Rectal smooth muscle tissue (tissue), 1 donor: Measurements from ENCODE around the gene MPI.
"Not testable (repeated sequence)": the region's sequence is repeated elsewhere in the genome, so short reads cannot be mapped to it uniquely, and the experiment has no call there.

Experiments used
- H3K27ac ChIP-seq: one replicate; pipeline ENCODE4 v1.7.0; 2013; ENCODE audit warnings: low read depth, low read length, inconsistent platforms
- H3K27me3 ChIP-seq: one replicate; pipeline ENCODE4 v1.7.0; 2013; ENCODE audit warnings: low read length; ENCODE audit not compliant: control insufficient read depth, insufficient read depth
- H3K36me3 ChIP-seq: one replicate; pipeline ENCODE4 v1.7.0; 2013; ENCODE audit warnings: low read length; ENCODE audit not compliant: control insufficient read depth, insufficient read depth
- H3K4me1 ChIP-seq: one replicate; pipeline ENCODE4 v1.7.0; 2013; ENCODE audit warnings: low read length; ENCODE audit not compliant: control insufficient read depth, insufficient read depth
- H3K4me3 ChIP-seq: one replicate; pipeline ENCODE4 v1.7.0; 2013; ENCODE audit warnings: low read length
- H3K9ac ChIP-seq: one replicate; pipeline ENCODE4 v1.7.0; 2013; ENCODE audit warnings: low read length

Gene MPI

DNA sequence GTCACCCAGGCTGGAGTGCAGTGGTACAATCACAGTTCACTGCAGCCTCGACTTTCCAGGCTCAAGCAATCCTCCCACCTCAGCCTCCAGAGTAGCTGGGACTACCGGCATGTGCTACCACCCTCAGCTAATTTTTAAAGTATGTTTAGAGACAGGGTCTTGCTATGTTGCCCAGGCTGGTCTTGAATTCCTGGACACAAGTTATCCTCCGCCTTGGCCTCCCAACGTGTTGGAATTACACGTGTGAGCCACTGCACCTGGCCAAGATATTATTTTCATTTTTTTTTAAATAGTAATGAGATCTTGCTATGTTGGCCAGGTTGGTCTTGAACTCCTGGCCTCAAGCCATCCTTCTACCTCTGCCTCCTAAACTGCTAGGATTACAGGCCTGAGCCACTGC lies 4.4 kb upstream of the MPI start:
- H3K27me3 ChIP-seq: no peaks in the 10 kb centered on the region
- no peaks in the 10 kb centered on the region for H3K36me3 ChIP-seq
- peaks cover 7% of the 10 kb centered on the region for H3K4me1 ChIP-seq
- no peak overlapping the region for H3K27ac ChIP-seq
- H3K9ac ChIP-seq: no peak overlapping the region
- H3K4me3 ChIP-seq: no peak overlapping the region

DNA sequence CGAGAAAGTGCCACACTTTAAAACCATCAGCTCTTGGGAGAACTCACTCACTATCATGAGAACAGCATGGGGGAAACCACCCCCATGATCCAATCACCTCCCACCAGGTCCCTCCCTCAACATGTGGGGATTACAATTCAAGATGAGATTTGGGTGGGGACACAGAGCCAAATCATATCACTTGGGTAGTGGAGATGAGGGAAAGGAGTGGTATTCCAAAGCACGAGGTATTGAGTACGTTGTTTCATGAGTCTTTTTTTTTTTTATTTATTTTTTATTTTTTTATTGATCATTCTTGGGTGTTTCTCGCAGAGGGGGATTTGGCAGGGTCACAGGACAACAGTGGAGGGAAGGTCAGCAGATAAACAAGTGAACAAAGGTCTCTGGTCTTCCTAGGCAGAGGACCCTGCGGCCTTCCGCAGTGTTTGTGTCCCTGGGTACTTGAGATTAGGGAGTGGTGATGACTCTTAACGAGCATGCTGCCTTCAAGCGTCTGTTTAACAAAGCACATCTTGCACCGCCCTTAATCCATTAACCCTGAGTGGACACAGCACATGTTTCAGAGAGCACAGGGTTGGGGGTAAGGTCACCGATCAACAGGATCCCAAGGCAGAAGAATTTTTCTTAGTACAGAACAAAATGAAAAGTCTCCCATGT lies 2.2 kb upstream of the MPI start:
- not testable (repeated sequence) for H3K36me3 ChIP-seq, H3K4me3 ChIP-seq, H3K4me1 ChIP-seq, H3K27ac ChIP-seq, H3K27me3 ChIP-seq, H3K9ac ChIP-seq

DNA sequence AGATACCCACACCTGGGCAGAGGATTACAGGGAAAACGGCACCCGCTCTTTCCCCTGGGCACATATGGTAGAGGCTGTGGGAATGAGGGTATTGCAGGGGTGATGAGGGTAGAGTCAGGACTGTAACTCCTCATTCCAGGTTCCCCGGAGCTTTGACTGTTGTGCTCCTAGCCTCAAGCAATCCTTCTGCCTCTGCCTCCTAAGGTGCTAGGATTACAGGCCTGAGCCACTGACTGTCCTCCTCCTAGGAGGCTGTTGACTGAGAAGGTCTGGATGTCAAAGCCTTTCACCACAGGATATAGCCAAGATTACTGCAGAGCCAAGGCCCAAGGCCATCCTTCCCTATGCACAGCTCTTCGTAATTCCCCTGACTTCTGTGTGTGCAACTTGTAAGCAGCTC lies 1.1 kb upstream of the MPI start:
- peaks cover 5% of the 10 kb centered on the region for H3K36me3 ChIP-seq
- H3K27me3 ChIP-seq: no peaks in the 10 kb centered on the region
- no peak overlapping the region for H3K9ac ChIP-seq
- H3K27ac ChIP-seq: no peak overlapping the region
- H3K4me3 ChIP-seq: no peak overlapping the region
- H3K4me1 ChIP-seq: peaks cover 10% of the 10 kb centered on the region

DNA sequence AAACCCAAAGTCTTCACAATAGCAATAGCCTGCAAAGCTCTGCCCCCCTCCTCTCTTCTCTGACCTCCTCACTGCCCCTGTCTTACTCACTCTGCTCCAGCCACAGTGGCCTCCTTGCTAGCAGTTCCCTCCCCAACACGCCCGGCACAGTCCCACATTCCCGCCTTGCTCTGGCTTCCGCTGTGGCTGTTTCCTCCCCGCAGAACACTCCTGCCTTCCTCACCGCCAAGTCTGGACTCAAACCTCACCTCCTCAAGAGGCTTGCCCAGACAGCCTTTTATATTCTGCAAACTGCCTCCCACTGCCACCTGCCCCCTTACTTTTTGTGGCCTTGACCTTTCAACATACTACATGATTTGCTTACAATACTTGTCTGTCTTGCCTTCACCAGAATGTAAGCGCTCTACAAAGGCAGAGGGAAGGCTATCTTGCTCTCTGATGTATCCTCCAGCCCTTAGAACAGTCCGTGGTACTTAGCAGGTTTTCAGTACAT lies 406 bp upstream of the MPI start:
- H3K27me3 ChIP-seq: no peaks in the 10 kb centered on the region
- H3K9ac ChIP-seq: no peak overlapping the region
- peaks cover 10% of the 10 kb centered on the region for H3K4me1 ChIP-seq
- peak overlapping the region; percentile 97 for H3K4me3 ChIP-seq
- peaks cover 5% of the 10 kb centered on the region for H3K36me3 ChIP-seq
- H3K27ac ChIP-seq: peak overlapping the region; percentile 4

DNA sequence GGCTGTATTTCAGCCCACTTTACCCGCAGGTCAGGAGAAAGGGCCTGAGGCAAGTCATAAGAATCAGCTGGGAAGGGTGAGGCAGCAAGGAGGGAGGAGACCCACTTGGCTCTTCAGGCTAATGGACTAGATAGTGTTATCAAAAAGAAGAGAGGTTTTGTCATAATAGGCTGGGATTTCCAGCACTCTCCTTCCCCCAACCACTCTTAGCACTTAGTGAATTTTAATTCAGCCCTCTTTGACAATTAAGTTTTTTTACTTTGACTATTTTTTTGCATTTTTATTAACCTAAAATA lies 771 bp downstream of the MPI start:
- H3K27ac ChIP-seq: no peak overlapping the region
- H3K27me3 ChIP-seq: no peaks in the 10 kb centered on the region
- peaks cover 5% of the 10 kb centered on the region for H3K36me3 ChIP-seq
- peak overlapping the region; percentile 89 for H3K9ac ChIP-seq
- H3K4me1 ChIP-seq: peaks cover 10% of the 10 kb centered on the region
- peak overlapping the region; percentile 97 for H3K4me3 ChIP-seq

DNA sequence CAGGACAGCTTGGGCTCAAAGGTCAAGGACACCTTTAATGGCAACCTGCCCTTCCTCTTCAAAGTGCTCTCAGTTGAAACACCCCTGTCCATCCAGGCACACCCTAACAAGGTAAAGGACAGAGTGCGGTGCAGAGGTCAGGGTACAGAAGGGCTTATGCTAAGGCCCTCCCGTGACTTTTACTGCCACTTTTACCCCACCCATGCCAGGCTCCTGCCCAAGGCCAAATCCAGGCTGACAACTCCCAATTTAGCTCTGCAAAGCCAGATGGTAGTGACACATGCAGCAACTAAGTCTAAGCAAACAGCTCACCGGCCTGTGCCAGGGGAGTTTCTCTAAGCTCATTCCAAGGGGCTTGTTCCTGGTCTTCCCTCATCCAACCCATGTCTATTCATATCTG lies 1.6 kb downstream of the MPI start:
- no peak overlapping the region for H3K27ac ChIP-seq

DNA sequence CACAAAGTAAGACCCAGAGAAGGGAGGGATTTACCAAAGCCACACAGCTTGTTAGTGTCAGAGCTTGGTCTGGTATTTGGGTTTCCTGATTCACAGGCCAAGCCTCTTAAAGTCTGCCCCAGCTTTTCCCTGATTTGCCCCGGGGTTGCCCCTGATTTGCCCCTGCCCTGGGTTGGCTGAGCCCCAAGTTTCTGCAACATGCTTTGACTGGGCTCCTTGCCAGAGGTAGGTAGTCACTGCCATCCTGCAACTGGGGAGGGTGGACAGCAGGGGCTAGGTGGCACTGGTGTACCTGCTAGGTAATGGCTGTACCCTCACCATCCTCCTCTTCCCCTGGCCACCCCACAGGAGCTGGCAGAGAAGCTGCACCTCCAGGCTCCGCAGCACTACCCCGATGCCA lies 2.5 kb downstream of the MPI start:
- Histone ChIP-seq H3K27ac (no peak overlapping the region), H3K4me3 (no peak overlapping the region), H3K9ac (no peak overlapping the region), H3K4me1 (peaks cover 10% of the 10 kb centered on the region), H3K36me3 (peaks cover 5% of the 10 kb centered on the region), H3K27me3 (no peaks in the 10 kb centered on the region)

More for the DNA sequence above, 1.6 kb downstream of the MPI start:
- Histone ChIP-seq H3K27me3 (no peaks in the 10 kb centered on the region), H3K9ac (no peak overlapping the region), H3K4me3 (no peak overlapping the region), H3K4me1 (peaks cover 10% of the 10 kb centered on the region), H3K36me3 (peaks cover 5% of the 10 kb centered on the region)

DNA sequence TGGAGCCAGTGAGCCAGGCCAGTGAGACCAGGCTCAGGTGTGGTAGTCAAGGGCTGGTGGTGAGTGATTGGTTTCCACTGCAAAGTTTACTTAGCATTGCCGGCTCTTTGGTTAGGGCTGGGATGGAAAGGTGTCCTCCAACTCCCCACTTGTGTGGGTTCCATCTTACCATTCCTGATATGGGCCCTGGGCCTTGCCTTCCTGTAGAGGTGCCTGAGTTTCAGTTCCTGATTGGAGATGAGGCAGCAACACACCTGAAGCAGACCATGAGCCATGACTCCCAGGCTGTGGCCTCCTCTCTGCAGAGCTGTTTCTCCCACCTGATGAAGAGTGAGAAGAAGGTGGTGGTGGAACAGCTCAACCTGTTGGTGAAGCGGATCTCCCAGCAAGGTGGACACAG lies 3.1 kb downstream of the MPI start:
- H3K4me1 ChIP-seq: peaks cover 10% of the 10 kb centered on the region
- H3K9ac ChIP-seq: no peak overlapping the region
- H3K27ac ChIP-seq: no peak overlapping the region
- no peaks in the 10 kb centered on the region for H3K27me3 ChIP-seq
- H3K4me3 ChIP-seq: no peak overlapping the region
- peaks cover 5% of the 10 kb centered on the region for H3K36me3 ChIP-seq

DNA sequence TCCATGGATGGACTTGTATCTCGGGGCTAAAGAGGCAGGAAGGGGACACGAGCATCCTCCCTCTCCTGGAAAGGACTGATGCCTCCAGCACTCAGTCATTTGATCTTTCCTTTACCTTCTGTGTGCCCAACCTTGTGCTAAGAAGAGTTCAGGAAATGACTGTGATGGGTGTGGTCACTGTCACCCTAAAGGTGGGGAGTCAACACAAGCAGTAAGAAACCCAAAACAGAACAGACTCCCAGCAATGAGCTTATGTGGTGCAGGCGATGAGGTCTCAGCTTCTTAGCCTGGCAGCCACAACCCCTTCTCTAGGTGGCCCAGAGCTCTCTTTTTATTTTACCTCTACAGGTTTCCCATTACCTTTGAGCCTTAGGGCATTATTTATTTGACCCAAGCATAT lies 3.8 kb downstream of the MPI start:
- peaks cover 5% of the 10 kb centered on the region for H3K36me3 ChIP-seq

DNA sequence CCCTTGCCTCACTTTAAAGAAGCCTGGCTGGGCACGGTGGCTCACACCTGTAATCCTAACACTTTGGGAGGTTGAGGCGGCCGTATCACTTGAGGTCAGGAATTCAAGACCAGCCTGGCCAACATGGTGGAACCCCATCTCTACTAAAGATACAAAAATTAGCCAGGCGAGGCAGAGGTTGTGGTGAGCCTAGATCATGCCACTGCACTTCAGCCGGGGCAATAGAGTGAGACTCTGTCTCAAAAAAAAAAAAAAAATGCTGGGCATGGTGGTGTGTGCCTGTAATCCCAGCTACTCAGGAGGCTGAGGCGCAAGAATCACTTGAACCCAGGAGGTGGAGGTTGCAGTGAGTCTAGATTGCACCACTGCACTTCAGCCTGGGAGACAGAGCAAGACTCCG lies 4.5 kb downstream of the MPI start:
- not testable (repeated sequence) for H3K27me3 ChIP-seq, H3K27ac ChIP-seq, H3K4me3 ChIP-seq, H3K9ac ChIP-seq, H3K36me3 ChIP-seq, H3K4me1 ChIP-seq

More for the DNA sequence above, 3.8 kb downstream of the MPI start:
- no peak overlapping the region for H3K27ac ChIP-seq
- H3K4me1 ChIP-seq: peaks cover 10% of the 10 kb centered on the region
- H3K27me3 ChIP-seq: no peaks in the 10 kb centered on the region
- no peak overlapping the region for H3K9ac ChIP-seq
- H3K4me3 ChIP-seq: no peak overlapping the region

DNA sequence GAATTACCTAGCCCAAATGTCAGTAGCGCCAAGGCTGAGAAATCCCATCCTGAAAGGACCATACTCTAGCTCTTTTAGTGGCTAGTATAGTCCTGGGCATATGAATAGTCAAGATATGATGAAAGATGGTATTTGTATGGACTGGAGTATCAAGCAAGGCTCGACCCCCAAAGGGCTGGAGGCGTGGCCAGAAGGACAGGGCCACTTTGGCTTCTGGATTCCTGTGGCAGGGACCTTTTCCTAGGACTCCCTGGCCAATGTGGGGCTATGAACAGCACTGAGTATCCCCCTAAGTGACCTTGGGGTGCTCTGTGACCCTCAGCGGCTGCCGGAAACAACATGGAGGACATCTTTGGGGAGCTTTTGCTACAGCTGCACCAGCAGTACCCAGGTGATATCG lies 6.0 kb downstream of the MPI start:
- Histone ChIP-seq H3K27me3 (no peaks in the 10 kb centered on the region), H3K36me3 (peaks cover 16% of the 10 kb centered on the region), H3K4me3 (no peak overlapping the region), H3K27ac (no peak overlapping the region), H3K4me1 (no peaks in the 10 kb centered on the region), H3K9ac (no peak overlapping the region)

DNA sequence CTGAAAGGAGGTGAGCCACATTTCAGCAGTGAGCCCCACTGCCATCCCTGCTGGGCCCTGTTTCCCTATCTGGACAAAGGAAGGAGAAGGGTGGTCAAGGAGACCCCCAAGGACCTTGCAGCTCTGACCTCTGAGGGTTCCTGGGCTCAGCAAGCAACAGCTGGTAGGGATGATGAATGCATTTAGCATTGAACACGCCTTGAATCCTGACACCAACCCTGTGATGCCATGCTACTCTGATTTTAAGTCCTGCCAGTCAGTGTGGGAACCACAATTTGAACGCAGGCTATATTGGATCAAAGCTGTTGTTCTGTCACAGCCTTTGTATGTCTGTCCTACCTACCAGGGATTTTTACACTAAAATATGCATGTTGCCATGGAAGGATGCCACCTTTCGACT lies 6.5 kb downstream of the MPI start:
- Histone ChIP-seq H3K4me1 (peaks cover under 1% of the 10 kb centered on the region), H3K4me3 (no peak overlapping the region), H3K27ac (no peak overlapping the region), H3K27me3 (no peaks in the 10 kb centered on the region), H3K36me3 (peaks cover 16% of the 10 kb centered on the region), H3K9ac (no peak overlapping the region)

DNA sequence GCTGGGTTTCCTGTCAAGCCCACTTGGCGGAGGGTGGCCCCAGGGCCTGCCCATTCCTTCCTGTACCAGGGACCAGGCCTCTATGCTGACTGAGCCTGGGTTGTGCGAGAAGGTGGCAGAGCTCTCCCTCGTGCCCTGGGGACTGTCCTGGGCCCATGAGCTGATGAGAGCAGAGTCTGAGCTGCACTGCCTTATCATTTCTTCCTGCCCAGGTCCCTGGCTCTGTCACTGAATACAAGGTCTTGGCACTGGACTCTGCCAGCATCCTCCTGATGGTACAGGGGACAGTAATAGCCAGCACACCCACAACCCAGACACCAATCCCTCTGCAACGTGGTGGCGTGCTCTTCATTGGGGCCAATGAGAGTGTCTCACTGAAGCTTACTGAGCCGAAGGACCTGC lies 7.5 kb downstream of the MPI start:
- no peak overlapping the region for H3K27ac ChIP-seq
- H3K4me1 ChIP-seq: peaks cover 2% of the 10 kb centered on the region
- H3K27me3 ChIP-seq: no peaks in the 10 kb centered on the region
- H3K36me3 ChIP-seq: peaks cover 16% of the 10 kb centered on the region
- H3K4me3 ChIP-seq: no peak overlapping the region
- no peak overlapping the region for H3K9ac ChIP-seq
